GM12875 (cell line): ENCODE results near the gene FREY1.

Experiments used
- H3K4me3 ChIP-seq: one replicate; pipeline ENCODE4 v1.5.1; 2011; ENCODE audit warnings: low read depth, low read length, control low read depth
- CTCF ChIP-seq: IDR thresholded peaks from 2 replicates; pipeline ENCODE4 v1.5.1; 2011; ENCODE audit warnings: low read depth, mild to moderate bottlenecking, control low read depth, inconsistent platforms, low read length, moderate library complexity, borderline replicate concordance; ENCODE audit not compliant: insufficient read depth

Gene FREY1

GRCh38 chr11:45924036-45924915 lies 17.2 kb upstream of the FREY1 start:
- no peak for TF ChIP-seq CTCF

GRCh38 chr11:45922425-45923082 lies 15.5 kb upstream of the FREY1 start, which contains the start of gene LARGE2:
LARGE2 (plus strand) TSS chr11:45922656; CDS start chr11:45922883, 227 bp downstream.
- TF ChIP-seq CTCF = no peak
- H3K4me3 ChIP-seq = no peak within 1 kb of the TSS

More at GRCh38 chr11:45924036-45924915, 17.2 kb upstream of the FREY1 start:
- no peak overlapping the region for H3K4me3 ChIP-seq

- no peak overlapping the region for H3K4me3 ChIP-seq
- TF ChIP-seq CTCF = no peak
These were observed 14.7 kb upstream of the FREY1 start for GRCh38 chr11:45921561-45922424.

GRCh38 chr11:45920531-45921477 lies 13.7 kb upstream of the FREY1 start:
- TF ChIP-seq CTCF = no peak
- H3K4me3 ChIP-seq = no peak overlapping the region

DNA sequence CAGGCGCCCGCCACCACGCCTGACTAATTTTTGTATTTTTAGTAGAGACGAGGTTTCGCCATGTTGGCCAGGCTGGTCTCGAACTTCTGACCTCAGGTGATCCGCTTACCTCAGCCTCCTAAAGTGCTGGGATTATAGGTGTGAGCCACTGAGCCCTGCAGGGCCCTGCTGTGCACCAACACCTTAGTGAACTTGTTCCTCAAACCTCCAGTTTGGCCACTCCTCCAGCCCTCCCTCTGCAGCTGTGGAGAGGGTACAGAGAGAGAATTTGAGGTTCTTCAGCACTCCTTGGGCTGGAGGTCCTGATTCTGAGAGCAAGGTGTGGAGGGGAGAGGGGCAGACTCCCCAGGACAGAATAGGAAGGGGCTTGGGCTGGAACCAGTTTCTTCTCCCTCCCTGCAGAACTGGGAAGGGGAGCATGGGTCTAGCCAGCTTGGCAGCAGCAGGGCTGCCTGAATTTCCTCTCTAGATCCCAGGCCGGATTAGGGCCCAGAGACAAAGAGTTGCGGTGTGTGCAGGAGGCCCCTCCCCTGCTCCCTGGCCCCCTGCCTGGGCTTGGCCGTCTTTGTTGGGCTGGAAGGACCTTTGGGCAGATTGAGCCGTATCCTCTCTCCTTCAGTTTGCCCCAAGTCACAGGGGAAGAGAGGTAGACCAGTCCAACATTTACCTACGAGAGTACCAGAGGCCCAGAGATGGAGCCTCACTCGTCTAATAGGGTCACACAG lies 12.9 kb upstream of the FREY1 start:
- no peak overlapping the region for H3K4me3 ChIP-seq
- no peak for TF ChIP-seq CTCF
